ENCODE data around the gene KRT39.
"Not testable (repeated sequence)": the region's sequence is repeated elsewhere in the genome, so short reads cannot be mapped to it uniquely, and the experiment has no call there.

KRT39 gene

GRCh38 chr17:40935624-40936023 is 31.1 kb downstream of the KRT39 start:
- Histone ChIP-seq H3K4me3 (replicated peaks; ENCODE audit: low read depth, low read length) (no peak overlapping the region), H3K27me3 (replicated peaks; ENCODE audit: control insufficient read depth, insufficient read depth, low read length) (peaks cover 3% of the 10 kb centered on the region; the same call in 1 of the 2 replicates), H3K36me3 (ENCODE audit: control insufficient read depth, insufficient read depth, low read length) (no peaks in the 10 kb centered on the region)
- DNase-seq (ENCODE audit: extremely low read depth, insufficient read length), result no peak
- TF ChIP-seq, protein P1, sequence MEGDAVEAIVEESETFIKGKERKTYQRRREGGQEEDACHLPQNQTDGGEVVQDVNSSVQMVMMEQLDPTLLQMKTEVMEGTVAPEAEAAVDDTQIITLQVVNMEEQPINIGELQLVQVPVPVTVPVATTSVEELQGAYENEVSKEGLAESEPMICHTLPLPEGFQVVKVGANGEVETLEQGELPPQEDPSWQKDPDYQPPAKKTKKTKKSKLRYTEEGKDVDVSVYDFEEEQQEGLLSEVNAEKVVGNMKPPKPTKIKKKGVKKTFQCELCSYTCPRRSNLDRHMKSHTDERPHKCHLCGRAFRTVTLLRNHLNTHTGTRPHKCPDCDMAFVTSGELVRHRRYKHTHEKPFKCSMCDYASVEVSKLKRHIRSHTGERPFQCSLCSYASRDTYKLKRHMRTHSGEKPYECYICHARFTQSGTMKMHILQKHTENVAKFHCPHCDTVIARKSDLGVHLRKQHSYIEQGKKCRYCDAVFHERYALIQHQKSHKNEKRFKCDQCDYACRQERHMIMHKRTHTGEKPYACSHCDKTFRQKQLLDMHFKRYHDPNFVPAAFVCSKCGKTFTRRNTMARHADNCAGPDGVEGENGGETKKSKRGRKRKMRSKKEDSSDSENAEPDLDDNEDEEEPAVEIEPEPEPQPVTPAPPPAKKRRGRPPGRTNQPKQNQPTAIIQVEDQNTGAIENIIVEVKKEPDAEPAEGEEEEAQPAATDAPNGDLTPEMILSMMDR (IDR thresholded peaks at IDR 0.05; ENCODE audit: insufficient read depth, low read length, poor library complexity, severe bottlenecking), result no peak

- DNase-seq (ENCODE audit: extremely low read depth, insufficient read length), result no peak
- TF ChIP-seq, protein P1 (IDR thresholded peaks at IDR 0.05; ENCODE audit: insufficient read depth, low read length, poor library complexity, severe bottlenecking), result no peak
- Histone ChIP-seq H3K36me3 (ENCODE audit: control insufficient read depth, insufficient read depth, low read length) (no peaks in the 10 kb centered on the region), H3K4me3 (replicated peaks; ENCODE audit: low read depth, low read length) (no peak overlapping the region), H3K27me3 (replicated peaks; ENCODE audit: control insufficient read depth, insufficient read depth, low read length) (peaks cover 3% of the 10 kb centered on the region; the same call in 1 of the 2 replicates)
Observed at GRCh38 chr17:40932608-40933007, 34.1 kb downstream of the KRT39 start.

DNA sequence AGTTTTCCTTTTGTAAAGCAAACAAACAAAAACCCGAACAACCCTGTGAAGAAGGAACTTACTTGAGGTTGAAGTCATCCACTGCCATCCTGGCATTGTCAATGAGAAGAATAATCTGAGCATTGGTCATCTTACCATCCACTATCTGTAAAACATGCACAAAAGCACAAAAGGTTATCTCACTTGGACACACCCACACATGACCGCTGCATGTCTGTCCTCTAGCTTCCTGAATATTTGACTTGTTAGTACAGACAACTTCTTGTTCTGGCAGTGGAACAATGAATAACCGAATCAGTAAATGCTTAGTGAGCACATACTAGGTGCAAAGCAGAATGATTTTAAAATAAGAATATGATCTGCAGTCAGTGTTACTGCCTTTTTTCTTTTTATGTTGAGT is 35.4 kb downstream of the KRT39 start:
- TF ChIP-seq, protein P1 (IDR thresholded peaks at IDR 0.05; ENCODE audit: insufficient read depth, low read length, poor library complexity, severe bottlenecking), result no peak
- Histone ChIP-seq H3K4me3 (replicated peaks; ENCODE audit: low read depth, low read length) (no peak overlapping the region), H3K27me3 (replicated peaks; ENCODE audit: control insufficient read depth, insufficient read depth, low read length) (peaks cover 1% of the 10 kb centered on the region; the same call in 1 of the 2 replicates), H3K36me3 (ENCODE audit: control insufficient read depth, insufficient read depth, low read length) (no peaks in the 10 kb centered on the region)
- DNase-seq (ENCODE audit: extremely low read depth, insufficient read length), result no peak

GRCh38 chr17:40926341-40926740 is 40.4 kb downstream of the KRT39 start:
- Histone ChIP-seq H3K4me3 (replicated peaks; ENCODE audit: low read depth, low read length) (no peak overlapping the region), H3K36me3 (ENCODE audit: control insufficient read depth, insufficient read depth, low read length) (no peaks in the 10 kb centered on the region), H3K27me3 (replicated peaks; ENCODE audit: control insufficient read depth, insufficient read depth, low read length) (no peaks in the 10 kb centered on the region; the same call in none of the 2 replicates)
- TF ChIP-seq, protein P1 (IDR thresholded peaks at IDR 0.05; ENCODE audit: insufficient read depth, low read length, poor library complexity, severe bottlenecking), result no peak
- DNase-seq (ENCODE audit: extremely low read depth, insufficient read length), result no peak

- TF ChIP-seq, protein P1 (IDR thresholded peaks at IDR 0.05; ENCODE audit: insufficient read depth, low read length, poor library complexity, severe bottlenecking), result no peak
- no peak for DNase-seq (ENCODE audit: extremely low read depth, insufficient read length)
- Histone ChIP-seq H3K27me3 (replicated peaks; ENCODE audit: control insufficient read depth, insufficient read depth, low read length) (no peaks in the 10 kb centered on the region; the same call in 1 of the 2 replicates), H3K36me3 (ENCODE audit: control insufficient read depth, insufficient read depth, low read length) (no peaks in the 10 kb centered on the region), H3K4me3 (replicated peaks; ENCODE audit: low read depth, low read length) (no peak overlapping the region)
Observed at GRCh38 chr17:40922239-40922638, 44.5 kb downstream of the KRT39 start.

- TF ChIP-seq, protein P1 (IDR thresholded peaks at IDR 0.05; ENCODE audit: insufficient read depth, low read length, poor library complexity, severe bottlenecking), result no peak
- H3K36me3 ChIP-seq (ENCODE audit: control insufficient read depth, insufficient read depth, low read length), result no peaks in the 10 kb centered on the region
- no peaks in the 10 kb centered on the region; the same call in 1 of the 2 replicates for H3K27me3 ChIP-seq (replicated peaks; ENCODE audit: control insufficient read depth, insufficient read depth, low read length)
- H3K4me3 ChIP-seq (replicated peaks; ENCODE audit: low read depth, low read length), result no peak overlapping the region
- DNase-seq (ENCODE audit: extremely low read depth, insufficient read length), result no peak
Observed at GRCh38 chr17:40921026-40921425, 45.7 kb downstream of the KRT39 start.

GRCh38 chr17:40917116-40917515 is 49.6 kb downstream of the KRT39 start:
- not testable (repeated sequence) for H3K4me3 ChIP-seq (replicated peaks; ENCODE audit: low read depth, low read length); H3K27me3 ChIP-seq (replicated peaks; ENCODE audit: control insufficient read depth, insufficient read depth, low read length); DNase-seq (ENCODE audit: extremely low read depth, insufficient read length); H3K36me3 ChIP-seq (ENCODE audit: control insufficient read depth, insufficient read depth, low read length)

Measured in GM06990 (cell line).